Liver (tissue), 9 donors: ENCODE data around the gene ZDHHC19. TPM values are rescaled to one million over a fixed set of nuclear protein-coding genes. Genes with fewer than 3 reads are reported as not detected.
"Not testable (repeated sequence)": the region's sequence is repeated elsewhere in the genome, so short reads cannot be mapped to it uniquely, and the experiment has no call there.

ENCODE experiments used
- DNase-seq: peaks from one replicate; pipeline ENCODE4 v3.0.0-alpha.2; 2017; ENCODE audit warnings: low spot score
- H3K27ac ChIP-seq, 2 donors: one replicate each; pipeline ENCODE4 v1.7.0; 2013; ENCODE audit warnings: inconsistent platforms in 2 of 2, low read length in 2 of 2, control low read depth in 1 of 2, low read depth in 1 of 2, mild to moderate bottlenecking in 1 of 2
- H3K27me3 ChIP-seq, 4 donors: one replicate each; pipeline versions ENCODE4 v1.6.1 to v1.7.0; 2013; ENCODE audit warnings: low read length in 3 of 4, inconsistent platforms in 1 of 4, mild to moderate bottlenecking in 1 of 4, moderate library complexity in 1 of 4; ENCODE audit not compliant: control insufficient read depth in 4 of 4, insufficient read depth in 4 of 4
- H3K36me3 ChIP-seq, 4 donors: one replicate each; pipeline versions ENCODE4 v1.6.1 to v1.7.0; 2013; ENCODE audit warnings: low read length in 3 of 4, mild to moderate bottlenecking in 3 of 4, low read depth in 1 of 4, moderate library complexity in 1 of 4; ENCODE audit not compliant: control insufficient read depth in 4 of 4, insufficient read depth in 3 of 4
- H3K4me1 ChIP-seq, 4 donors: one replicate each; pipeline versions ENCODE4 v1.6.1 to v1.7.0; 2013; ENCODE audit warnings: low read length in 3 of 4, mild to moderate bottlenecking in 3 of 4, moderate library complexity in 1 of 4; ENCODE audit not compliant: control insufficient read depth in 4 of 4, insufficient read depth in 4 of 4
- H3K4me3 ChIP-seq, 3 donors: one replicate each; pipeline versions ENCODE4 v1.6.1 to v1.7.0; 2013; ENCODE audit warnings: low read length in 3 of 3, control low read depth in 1 of 3, low read depth in 1 of 3, mild to moderate bottlenecking in 1 of 3
- H3K9ac ChIP-seq, 2 donors: one replicate each; pipeline ENCODE4 v1.7.0; 2013; ENCODE audit warnings: low read length in 2 of 2, mild to moderate bottlenecking in 2 of 2, moderate library complexity in 2 of 2, control low read depth in 1 of 2, low read depth in 1 of 2
- H3K9me3 ChIP-seq, 4 donors: one replicate each; pipeline versions ENCODE4 v1.6.1 to v1.7.0; 2013; ENCODE audit warnings: low read length in 3 of 4; ENCODE audit not compliant: control insufficient read depth in 4 of 4
- EGR1 ChIP-seq, 2 donors: IDR thresholded peaks; 2 replicates each; pipeline ENCODE4 v1.6.1; 2016 to 2018; ENCODE audit warnings: antibody characterized with exemption in 2 of 2, low read depth in 2 of 2
- FOXA1 ChIP-seq: IDR thresholded peaks from 2 replicates; pipeline ENCODE4 v1.6.1; 2016; ENCODE audit warnings: antibody characterized with exemption
- FOXA2 ChIP-seq: IDR thresholded peaks from 2 replicates; pipeline ENCODE4 v1.6.1; 2016; ENCODE audit warnings: antibody characterized with exemption
- GABPA ChIP-seq, 2 donors: IDR thresholded peaks in 1 of 2; conservative IDR thresholded peaks in 1 of 2; 2 replicates each; pipeline ENCODE4 v1.6.1; 2016; ENCODE audit warnings: antibody characterized with exemption in 2 of 2, mild to moderate bottlenecking in 1 of 2, moderate library complexity in 1 of 2
- HNF4A ChIP-seq, 2 donors: conservative IDR thresholded peaks; 2 replicates each; pipeline ENCODE4 v1.6.1; 2016; ENCODE audit warnings: antibody characterized with exemption in 2 of 2, mild to moderate bottlenecking in 2 of 2
- HNF4G ChIP-seq: IDR thresholded peaks from 2 replicates; pipeline ENCODE4 v1.6.1; 2016; ENCODE audit warnings: antibody characterized with exemption
- JUND ChIP-seq, 2 donors: IDR thresholded peaks; 2 replicates each; pipeline ENCODE4 v1.6.1; 2016; ENCODE audit warnings: antibody characterized with exemption in 2 of 2
- NR2F2 ChIP-seq: IDR thresholded peaks from 2 replicates; pipeline ENCODE4 v1.6.1; 2016; ENCODE audit warnings: antibody characterized with exemption
- RAD21 ChIP-seq, 2 donors: IDR thresholded peaks; 2 replicates each; pipeline ENCODE4 v1.6.1; 2016; ENCODE audit warnings: antibody characterized with exemption in 2 of 2, mild to moderate bottlenecking in 2 of 2
- RXRA ChIP-seq, 2 donors: IDR thresholded peaks; 2 replicates each; pipeline ENCODE4 v1.6.1; 2017 to 2018; ENCODE audit warnings: antibody characterized with exemption in 2 of 2, mild to moderate bottlenecking in 1 of 2
- SP1 ChIP-seq: IDR thresholded peaks from 2 replicates; pipeline ENCODE4 v1.6.1; 2018; ENCODE audit warnings: antibody characterized with exemption, mild to moderate bottlenecking
- TAF1 ChIP-seq: conservative IDR thresholded peaks from 2 replicates; pipeline ENCODE4 v1.6.1; 2016; ENCODE audit warnings: antibody characterized with exemption, mild to moderate bottlenecking
- YY1 ChIP-seq: IDR thresholded peaks from 2 replicates; pipeline ENCODE4 v1.6.1; 2016; ENCODE audit warnings: antibody characterized with exemption, mild to moderate bottlenecking
- WGBS: extraction: QIAGEN DNeasy Blood & Tissue Kit; methylation state at CpG from one replicate; pipeline ENCODE4 v1.1.7; 2013; 5-methylcytosine and 5-hydroxymethylcytosine counted together
- polyA plus RNA-seq, 2 donors: library from polyadenylated mRNA; stranded (reverse) in 1 of 2; unstranded in 1 of 2; fragments of 200-250 nt in 1 of 2; fragments of >200 nt in 1 of 2; fragmentation: Nextera tagmentation in 1 of 2; extraction: Ambion mirVana in 1 of 2; gene quantifications; one replicate each; pipeline versions ENCODE4 v1.2.1 to v1.2.3, GENCODE V29; 2013 to 2015
- total RNA-seq, 2 donors: library from RNA; depleted of rRNA; stranded (reverse); fragments of >200 nt; gene quantifications; one replicate each; pipeline ENCODE4 v1.2.3, GENCODE V29; 2014
- TF ChIP-seq, protein P1 (sequence below): IDR thresholded peaks from 2 replicates; pipeline ENCODE4 v1.6.1; 2016; ENCODE audit warnings: antibody characterized with exemption
- TF ChIP-seq, protein P2 (sequence below): IDR thresholded peaks from 2 replicates; pipeline ENCODE4 v1.6.1; 2016; ENCODE audit warnings: antibody characterized with exemption
- TF ChIP-seq, protein P3 (sequence below): fragments of 150-350 bp; IDR thresholded peaks from 2 replicates; pipeline ENCODE4 v1.5.1; 2017; ENCODE audit warnings: improper control_type of control experiment, low read depth, low read length; ENCODE audit not compliant: missing input control
- TF ChIP-seq, protein P4 (sequence below): IDR thresholded peaks from 2 replicates; pipeline ENCODE4 v1.6.1; 2016; ENCODE audit warnings: antibody characterized with exemption
- TF ChIP-seq, protein P5 (sequence below): IDR thresholded peaks from 2 replicates; pipeline ENCODE4 v1.6.1; 2016; ENCODE audit warnings: antibody characterized with exemption, mild to moderate bottlenecking
- donor health status: healthy.
- donor health status: healthy.
- donor health status: healthy.
- donor health status: healthy.
- donor health status: healthy.

ZDHHC19 gene
- total and polyA plus RNA-seq, 4 donors = 0.42 to 1.5 (median 0.81) TPM

DNA sequence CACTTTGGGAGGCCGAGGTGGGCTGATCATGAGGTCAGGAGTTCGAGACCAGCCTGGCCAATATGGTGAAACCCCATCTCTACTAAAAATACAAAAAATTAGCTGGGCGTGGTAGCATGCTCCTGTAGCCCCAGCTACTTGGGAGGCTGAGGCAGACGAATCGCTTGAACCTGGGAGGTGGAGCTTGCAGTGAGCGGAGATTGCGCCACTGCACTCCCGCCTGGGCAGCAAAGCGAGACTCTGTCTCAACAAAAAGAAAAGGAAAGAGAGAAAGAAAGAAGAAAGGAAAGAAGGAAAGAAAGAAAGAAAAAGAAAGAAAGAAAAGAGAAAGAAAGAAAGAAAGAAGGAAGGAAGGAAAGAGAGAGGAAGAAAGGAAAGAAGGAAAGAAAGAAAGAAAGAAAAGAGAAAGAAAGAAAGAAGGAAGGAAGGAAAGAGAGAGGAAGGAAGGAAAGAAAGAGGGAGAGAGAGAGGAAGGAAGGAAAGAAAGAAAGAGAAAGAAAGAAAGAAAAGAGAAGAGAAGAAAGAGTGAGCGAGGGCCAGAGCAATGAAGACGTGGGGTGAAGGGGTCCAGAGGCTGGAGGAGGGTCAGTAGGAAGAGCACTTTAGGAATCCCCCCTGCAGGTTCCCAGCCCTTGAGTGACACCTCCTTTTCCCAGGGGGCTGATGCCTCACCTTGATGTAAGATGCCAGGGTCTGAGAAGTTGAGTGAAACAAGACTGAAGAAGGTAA lies 1.1 kb downstream of the ZDHHC19 start:
- H3K4me1 ChIP-seq = peaks cover 7 to 24% (median 14%) of the 10 kb centered on the region in 4 donors
- H3K9me3 ChIP-seq, H3K9ac ChIP-seq, H3K36me3 ChIP-seq, H3K27me3 ChIP-seq, DNase-seq, H3K27ac ChIP-seq, H3K4me3 ChIP-seq: not testable (repeated sequence)
- 96% methylated on average over 11 of the region's 11 CpGs for WGBS

DNA sequence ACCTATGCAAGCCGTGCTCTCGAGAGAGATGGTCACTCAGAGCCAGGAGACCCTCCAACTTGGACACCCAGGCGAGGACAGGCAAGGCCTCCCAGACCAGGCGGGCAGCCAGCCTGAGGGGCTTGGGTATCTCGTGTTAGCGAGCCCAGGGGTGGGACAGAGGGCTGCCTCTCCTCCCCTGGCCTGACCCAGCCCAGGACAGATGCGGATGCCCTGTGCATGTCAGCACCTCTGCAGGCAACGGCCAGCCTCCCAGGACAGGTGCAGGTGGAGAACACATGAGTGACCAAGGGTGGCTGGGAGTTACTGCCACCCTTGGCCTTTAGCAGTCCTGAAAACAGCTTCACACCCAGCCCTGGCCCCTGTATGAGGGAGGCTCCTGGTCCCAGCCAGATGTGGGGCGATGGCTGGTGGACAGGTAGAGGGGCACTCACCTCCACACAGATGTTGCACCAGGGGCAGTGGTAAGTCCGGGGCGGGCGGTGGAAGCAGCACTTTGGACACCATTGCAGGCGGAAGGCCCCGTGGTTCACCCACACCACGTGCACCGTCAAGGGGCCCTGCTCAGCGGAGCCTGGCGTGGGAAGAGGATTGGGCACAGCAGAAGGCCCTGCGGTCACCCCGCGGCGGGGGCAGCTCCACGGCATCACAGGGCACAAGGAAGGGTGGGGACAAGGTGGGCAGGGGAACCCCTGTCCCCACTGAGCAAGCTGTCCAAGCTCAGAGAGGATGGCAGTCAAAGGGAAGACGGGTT lies 2.1 kb downstream of the ZDHHC19 start:
- Histone ChIP-seq H3K27me3 (no peaks in the 10 kb centered on the region), H3K27ac (no peak overlapping the region), H3K4me1 (peaks cover 3 to 14% (median 6%) of the 10 kb centered on the region in 4 donors), H3K4me3 (no peak overlapping the region), H3K36me3 (no peaks in the 10 kb centered on the region), H3K9ac (no peak overlapping the region), H3K9me3 (no peaks in the 10 kb centered on the region)
- WGBS = 93% methylated on average over 24 of the region's 24 CpGs
- DNase-seq = no peak
- TF ChIP-seq, protein P1, sequence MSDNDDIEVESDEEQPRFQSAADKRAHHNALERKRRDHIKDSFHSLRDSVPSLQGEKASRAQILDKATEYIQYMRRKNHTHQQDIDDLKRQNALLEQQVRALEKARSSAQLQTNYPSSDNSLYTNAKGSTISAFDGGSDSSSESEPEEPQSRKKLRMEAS = no peak
- TF ChIP-seq HNF4G (no peak), HNF4A (conservative IDR thresholded peaks at IDR 0.05) (no peak), EGR1 (IDR thresholded peaks at IDR 0.05; ENCODE audit: low read depth in 2 of 2) (no peak), JUND (IDR thresholded peaks at IDR 0.05) (no peak), GABPA (IDR thresholded peaks at IDR 0.05 in 1 of 2, conservative IDR thresholded peaks at IDR 0.05 in 1 of 2) (no peak), YY1 (no peak), SP1 (no peak), RXRA (IDR thresholded peaks at IDR 0.05) (no peak), FOXA2 (no peak), TAF1 (no peak), FOXA1 (no peak), RAD21 (IDR thresholded peaks at IDR 0.05) (no peak), NR2F2 (no peak)
- TF ChIP-seq, protein P2, sequence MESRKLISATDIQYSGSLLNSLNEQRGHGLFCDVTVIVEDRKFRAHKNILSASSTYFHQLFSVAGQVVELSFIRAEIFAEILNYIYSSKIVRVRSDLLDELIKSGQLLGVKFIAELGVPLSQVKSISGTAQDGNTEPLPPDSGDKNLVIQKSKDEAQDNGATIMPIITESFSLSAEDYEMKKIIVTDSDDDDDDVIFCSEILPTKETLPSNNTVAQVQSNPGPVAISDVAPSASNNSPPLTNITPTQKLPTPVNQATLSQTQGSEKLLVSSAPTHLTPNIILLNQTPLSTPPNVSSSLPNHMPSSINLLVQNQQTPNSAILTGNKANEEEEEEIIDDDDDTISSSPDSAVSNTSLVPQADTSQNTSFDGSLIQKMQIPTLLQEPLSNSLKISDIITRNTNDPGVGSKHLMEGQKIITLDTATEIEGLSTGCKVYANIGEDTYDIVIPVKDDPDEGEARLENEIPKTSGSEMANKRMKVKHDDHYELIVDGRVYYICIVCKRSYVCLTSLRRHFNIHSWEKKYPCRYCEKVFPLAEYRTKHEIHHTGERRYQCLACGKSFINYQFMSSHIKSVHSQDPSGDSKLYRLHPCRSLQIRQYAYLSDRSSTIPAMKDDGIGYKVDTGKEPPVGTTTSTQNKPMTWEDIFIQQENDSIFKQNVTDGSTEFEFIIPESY = no peak
- TF ChIP-seq, protein P3, sequence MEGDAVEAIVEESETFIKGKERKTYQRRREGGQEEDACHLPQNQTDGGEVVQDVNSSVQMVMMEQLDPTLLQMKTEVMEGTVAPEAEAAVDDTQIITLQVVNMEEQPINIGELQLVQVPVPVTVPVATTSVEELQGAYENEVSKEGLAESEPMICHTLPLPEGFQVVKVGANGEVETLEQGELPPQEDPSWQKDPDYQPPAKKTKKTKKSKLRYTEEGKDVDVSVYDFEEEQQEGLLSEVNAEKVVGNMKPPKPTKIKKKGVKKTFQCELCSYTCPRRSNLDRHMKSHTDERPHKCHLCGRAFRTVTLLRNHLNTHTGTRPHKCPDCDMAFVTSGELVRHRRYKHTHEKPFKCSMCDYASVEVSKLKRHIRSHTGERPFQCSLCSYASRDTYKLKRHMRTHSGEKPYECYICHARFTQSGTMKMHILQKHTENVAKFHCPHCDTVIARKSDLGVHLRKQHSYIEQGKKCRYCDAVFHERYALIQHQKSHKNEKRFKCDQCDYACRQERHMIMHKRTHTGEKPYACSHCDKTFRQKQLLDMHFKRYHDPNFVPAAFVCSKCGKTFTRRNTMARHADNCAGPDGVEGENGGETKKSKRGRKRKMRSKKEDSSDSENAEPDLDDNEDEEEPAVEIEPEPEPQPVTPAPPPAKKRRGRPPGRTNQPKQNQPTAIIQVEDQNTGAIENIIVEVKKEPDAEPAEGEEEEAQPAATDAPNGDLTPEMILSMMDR = no peak
- TF ChIP-seq, protein P4, sequence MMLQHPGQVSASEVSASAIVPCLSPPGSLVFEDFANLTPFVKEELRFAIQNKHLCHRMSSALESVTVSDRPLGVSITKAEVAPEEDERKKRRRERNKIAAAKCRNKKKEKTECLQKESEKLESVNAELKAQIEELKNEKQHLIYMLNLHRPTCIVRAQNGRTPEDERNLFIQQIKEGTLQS = no peak
- TF ChIP-seq, protein P5, sequence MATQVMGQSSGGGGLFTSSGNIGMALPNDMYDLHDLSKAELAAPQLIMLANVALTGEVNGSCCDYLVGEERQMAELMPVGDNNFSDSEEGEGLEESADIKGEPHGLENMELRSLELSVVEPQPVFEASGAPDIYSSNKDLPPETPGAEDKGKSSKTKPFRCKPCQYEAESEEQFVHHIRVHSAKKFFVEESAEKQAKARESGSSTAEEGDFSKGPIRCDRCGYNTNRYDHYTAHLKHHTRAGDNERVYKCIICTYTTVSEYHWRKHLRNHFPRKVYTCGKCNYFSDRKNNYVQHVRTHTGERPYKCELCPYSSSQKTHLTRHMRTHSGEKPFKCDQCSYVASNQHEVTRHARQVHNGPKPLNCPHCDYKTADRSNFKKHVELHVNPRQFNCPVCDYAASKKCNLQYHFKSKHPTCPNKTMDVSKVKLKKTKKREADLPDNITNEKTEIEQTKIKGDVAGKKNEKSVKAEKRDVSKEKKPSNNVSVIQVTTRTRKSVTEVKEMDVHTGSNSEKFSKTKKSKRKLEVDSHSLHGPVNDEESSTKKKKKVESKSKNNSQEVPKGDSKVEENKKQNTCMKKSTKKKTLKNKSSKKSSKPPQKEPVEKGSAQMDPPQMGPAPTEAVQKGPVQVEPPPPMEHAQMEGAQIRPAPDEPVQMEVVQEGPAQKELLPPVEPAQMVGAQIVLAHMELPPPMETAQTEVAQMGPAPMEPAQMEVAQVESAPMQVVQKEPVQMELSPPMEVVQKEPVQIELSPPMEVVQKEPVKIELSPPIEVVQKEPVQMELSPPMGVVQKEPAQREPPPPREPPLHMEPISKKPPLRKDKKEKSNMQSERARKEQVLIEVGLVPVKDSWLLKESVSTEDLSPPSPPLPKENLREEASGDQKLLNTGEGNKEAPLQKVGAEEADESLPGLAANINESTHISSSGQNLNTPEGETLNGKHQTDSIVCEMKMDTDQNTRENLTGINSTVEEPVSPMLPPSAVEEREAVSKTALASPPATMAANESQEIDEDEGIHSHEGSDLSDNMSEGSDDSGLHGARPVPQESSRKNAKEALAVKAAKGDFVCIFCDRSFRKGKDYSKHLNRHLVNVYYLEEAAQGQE = no peak
